Loucy (cell line): ENCODE results near the gene ADAMTS20.

Experiments used
- EZH2phosphoT487 ChIP-seq: fragments of 200-600 bp; IDR thresholded peaks from 2 replicates; pipeline ENCODE4 v1.6.1; 2018; ENCODE audit warnings: antibody characterized with exemption, mild to moderate bottlenecking, moderate library complexity, borderline replicate concordance
- TF ChIP-seq, protein P1 (sequence below): fragments of 200-600 bp; sonication (generic); conservative IDR thresholded peaks from 2 replicates; pipeline ENCODE4 v1.5.1; 2014; ENCODE audit warnings: mild to moderate bottlenecking, antibody characterized with exemption, low read length

GRCh38 chr12:43336962-43337555, 214.9 kb downstream of the ADAMTS20 start:
- no peak for TF ChIP-seq EZH2phosphoT487
- TF ChIP-seq, protein P1, sequence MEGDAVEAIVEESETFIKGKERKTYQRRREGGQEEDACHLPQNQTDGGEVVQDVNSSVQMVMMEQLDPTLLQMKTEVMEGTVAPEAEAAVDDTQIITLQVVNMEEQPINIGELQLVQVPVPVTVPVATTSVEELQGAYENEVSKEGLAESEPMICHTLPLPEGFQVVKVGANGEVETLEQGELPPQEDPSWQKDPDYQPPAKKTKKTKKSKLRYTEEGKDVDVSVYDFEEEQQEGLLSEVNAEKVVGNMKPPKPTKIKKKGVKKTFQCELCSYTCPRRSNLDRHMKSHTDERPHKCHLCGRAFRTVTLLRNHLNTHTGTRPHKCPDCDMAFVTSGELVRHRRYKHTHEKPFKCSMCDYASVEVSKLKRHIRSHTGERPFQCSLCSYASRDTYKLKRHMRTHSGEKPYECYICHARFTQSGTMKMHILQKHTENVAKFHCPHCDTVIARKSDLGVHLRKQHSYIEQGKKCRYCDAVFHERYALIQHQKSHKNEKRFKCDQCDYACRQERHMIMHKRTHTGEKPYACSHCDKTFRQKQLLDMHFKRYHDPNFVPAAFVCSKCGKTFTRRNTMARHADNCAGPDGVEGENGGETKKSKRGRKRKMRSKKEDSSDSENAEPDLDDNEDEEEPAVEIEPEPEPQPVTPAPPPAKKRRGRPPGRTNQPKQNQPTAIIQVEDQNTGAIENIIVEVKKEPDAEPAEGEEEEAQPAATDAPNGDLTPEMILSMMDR, result peak; percentile 67
